Ectodermal cell (in vitro differentiated cells): ENCODE results near the gene SLC26A8.

Source experiments
- H3K27ac ChIP-seq: 2 replicates; pipeline ENCODE4 v1.7.0; 2013; ENCODE audit warnings: mild to moderate bottlenecking, low read depth, low read length; ENCODE audit not compliant: insufficient read depth, poor library complexity, severe bottlenecking
- H3K27me3 ChIP-seq: 2 replicates; pipeline ENCODE4 v1.7.0; 2013; ENCODE audit warnings: mild to moderate bottlenecking, low read length; ENCODE audit not compliant: insufficient read depth, control insufficient read depth, poor library complexity, severe bottlenecking
- H3K36me3 ChIP-seq: one replicate; pipeline ENCODE4 v1.7.0; 2013; ENCODE audit warnings: low read length; ENCODE audit not compliant: control insufficient read depth, insufficient read depth
- H3K4me1 ChIP-seq: one replicate; pipeline ENCODE4 v1.7.0; 2013; ENCODE audit warnings: low read length; ENCODE audit not compliant: control insufficient read depth, insufficient read depth
- H3K4me3 ChIP-seq: 2 replicates; pipeline ENCODE4 v1.7.0; 2013; ENCODE audit warnings: low read depth, low read length, control low read depth; ENCODE audit not compliant: insufficient read depth
- H3K9me3 ChIP-seq: 2 replicates; pipeline ENCODE4 v1.7.0; 2013; ENCODE audit warnings: mild to moderate bottlenecking, low read length, moderate library complexity; ENCODE audit not compliant: control insufficient read depth
- WGBS, 2 experiments: methylation state at CpG; one replicate each; pipeline ENCODE4 v1.1.7; 2013; ENCODE audit warnings: missing lambda C conversion rate in 2 of 2; 5-methylcytosine and 5-hydroxymethylcytosine counted together

Gene SLC26A8

DNA sequence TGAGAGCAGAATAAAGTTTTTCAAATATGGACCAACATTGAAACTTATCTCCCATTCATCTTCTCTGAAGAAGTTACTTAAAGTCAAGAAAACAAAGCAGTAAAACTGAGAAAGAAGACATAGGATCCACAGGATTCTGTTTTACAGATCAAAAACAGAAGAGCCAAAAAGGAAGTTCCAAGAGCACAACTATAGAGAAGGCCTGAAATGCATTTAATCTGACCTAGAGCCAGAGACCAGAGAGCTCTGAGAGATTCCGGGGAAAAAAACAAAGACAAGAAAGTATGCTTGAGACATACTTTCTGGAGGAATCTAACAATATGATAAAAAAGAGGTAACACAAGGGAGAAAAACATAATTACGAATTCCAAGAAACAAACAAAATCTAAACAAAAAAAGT is 129.7 kb downstream of the SLC26A8 start:
- Histone ChIP-seq H3K4me3 (no peak overlapping the region), H3K36me3 (peaks cover 2% of the 10 kb centered on the region), H3K27ac (no peak overlapping the region), H3K9me3 (peaks cover 2% of the 10 kb centered on the region), H3K4me1 (peaks cover 6% of the 10 kb centered on the region), H3K27me3 (no peaks in the 10 kb centered on the region)
- WGBS, 2 experiments: 82 to 89% methylated on average over 1 of the region's 2 CpGs
